OCI-LY1 (cell line): ENCODE data around the gene NCCRP1.

ENCODE experiments used
- H2AFZ ChIP-seq: fragments of 200-600 bp; sonication (generic), shearing (Covaris generic); 2 replicates; pipeline ENCODE4 v1.6.0; 2014; ENCODE audit warnings: antibody characterized with exemption, mild to moderate bottlenecking, low read length
- H3F3A ChIP-seq: fragments of 200-600 bp; sonication (generic), shearing (Covaris generic); 2 replicates; pipeline ENCODE4 v1.6.0; 2014; ENCODE audit warnings: mild to moderate bottlenecking, antibody characterized with exemption, low read length, moderate library complexity; ENCODE audit not compliant: insufficient read depth
- H3K27ac ChIP-seq: fragments of 200-600 bp; sonication (generic); 2 replicates; pipeline ENCODE4 v1.5.1; 2014; ENCODE audit warnings: low read length, mixed run types, mild to moderate bottlenecking, low read depth; ENCODE audit not compliant: poor library complexity, severe bottlenecking
- H3K27me3 ChIP-seq: fragments of 200-600 bp; sonication (generic); 2 replicates; pipeline ENCODE4 v1.6.0; 2014; ENCODE audit warnings: antibody characterized with exemption, mild to moderate bottlenecking, low read length, moderate library complexity; ENCODE audit not compliant: insufficient read depth
- H3K36me3 ChIP-seq: fragments of 200-600 bp; sonication (generic); 2 replicates; pipeline ENCODE4 v1.6.1; 2014; ENCODE audit warnings: mild to moderate bottlenecking, antibody characterized with exemption, low read length, moderate library complexity, mixed read lengths; ENCODE audit not compliant: insufficient read depth
- H3K4me1 ChIP-seq: fragments of 200-600 bp; sonication (generic); 2 replicates; pipeline ENCODE4 v1.5.1; 2014; ENCODE audit warnings: mild to moderate bottlenecking, low read length, moderate library complexity; ENCODE audit not compliant: insufficient read depth, severe bottlenecking
- H3K4me2 ChIP-seq: fragments of 200-600 bp; sonication (generic), shearing (Covaris generic); 2 replicates; pipeline ENCODE4 v1.6.1; 2014; ENCODE audit warnings: low read length
- H3K4me3 ChIP-seq: fragments of 200-600 bp; sonication (generic); 2 replicates; pipeline ENCODE4 v1.5.1; 2014; ENCODE audit warnings: low read length, low read depth, mild to moderate bottlenecking, mixed read lengths; ENCODE audit not compliant: poor library complexity, severe bottlenecking
- H3K79me2 ChIP-seq: fragments of 200-600 bp; shearing (Covaris generic); 2 replicates; pipeline ENCODE4 v1.6.1; 2016; ENCODE audit warnings: mixed run types, low read length, mixed read lengths; ENCODE audit not compliant: insufficient read depth
- H3K9ac ChIP-seq: fragments of 200-600 bp; sonication (generic), shearing (Covaris generic); 2 replicates; pipeline ENCODE4 v1.6.1; 2014; ENCODE audit warnings: mild to moderate bottlenecking, low read length, mixed read lengths
- H3K9me2 ChIP-seq: fragments of 200-600 bp; sonication (generic), shearing (Covaris generic); 2 replicates; pipeline ENCODE4 v1.6.1; 2014; ENCODE audit warnings: low read depth, mild to moderate bottlenecking, low read length, mixed read lengths
- H3K9me3 ChIP-seq: fragments of 200-600 bp; shearing (Covaris generic); 2 replicates; pipeline ENCODE4 v1.6.1; 2014; ENCODE audit warnings: low read length, mixed read lengths
- H4K20me1 ChIP-seq: fragments of 200-600 bp; sonication (generic), shearing (Covaris generic); 2 replicates; pipeline ENCODE4 v1.6.0; 2016; ENCODE audit warnings: mild to moderate bottlenecking, low read length; ENCODE audit not compliant: insufficient read depth
- CTCF ChIP-seq: fragments of 200-600 bp; sonication (generic), shearing (Covaris generic); IDR thresholded peaks from 2 replicates; pipeline ENCODE4 v1.5.1; 2017; ENCODE audit warnings: mild to moderate bottlenecking, antibody characterized with exemption, low read length, moderate library complexity, mixed read lengths
- EZH2 ChIP-seq: fragments of 200-600 bp; sonication (generic), shearing (Covaris generic); IDR thresholded peaks from 2 replicates; pipeline ENCODE4 v1.8.0; 2017; ENCODE audit warnings: borderline replicate concordance, mixed run types, mild to moderate bottlenecking, antibody characterized with exemption, low read length, moderate library complexity, mixed read lengths

Gene NCCRP1

GRCh38 chr19:39173502-39173991 lies 23.2 kb upstream of the NCCRP1 start:
- Histone ChIP-seq H3K9ac (no peak overlapping the region), H3K4me3 (no peak overlapping the region), H3F3A (no peaks in the 10 kb centered on the region), H4K20me1 (no peaks in the 10 kb centered on the region), H2AFZ (no peak overlapping the region), H3K4me1 (no peaks in the 10 kb centered on the region), H3K36me3 (no peaks in the 10 kb centered on the region), H3K9me3 (no peaks in the 10 kb centered on the region), H3K9me2 (no peaks in the 10 kb centered on the region), H3K27me3 (no peaks in the 10 kb centered on the region), H3K4me2 (no peak overlapping the region), H3K79me2 (no peaks in the 10 kb centered on the region), H3K27ac (no peak overlapping the region)
- TF ChIP-seq EZH2 (no peak), CTCF (no peak)

GRCh38 chr19:39174142-39174541 lies 22.6 kb upstream of the NCCRP1 start:
- Histone ChIP-seq H4K20me1 (no peaks in the 10 kb centered on the region), H3F3A (no peaks in the 10 kb centered on the region), H3K9ac (no peak overlapping the region), H3K9me2 (no peaks in the 10 kb centered on the region), H3K4me1 (no peaks in the 10 kb centered on the region), H3K79me2 (no peaks in the 10 kb centered on the region), H2AFZ (no peak overlapping the region), H3K4me3 (no peak overlapping the region), H3K9me3 (no peaks in the 10 kb centered on the region), H3K4me2 (no peak overlapping the region), H3K27ac (no peak overlapping the region), H3K27me3 (no peaks in the 10 kb centered on the region), H3K36me3 (no peaks in the 10 kb centered on the region)
- TF ChIP-seq EZH2: no peak
- no peak for TF ChIP-seq CTCF

GRCh38 chr19:39174558-39175544 lies 21.9 kb upstream of the NCCRP1 start:
- Histone ChIP-seq H4K20me1 (no peaks in the 10 kb centered on the region), H3K9ac (no peak overlapping the region), H3K36me3 (no peaks in the 10 kb centered on the region), H3K27ac (no peak overlapping the region), H3K9me2 (no peaks in the 10 kb centered on the region), H3K4me1 (no peaks in the 10 kb centered on the region), H3K27me3 (no peaks in the 10 kb centered on the region), H3K9me3 (no peaks in the 10 kb centered on the region), H3F3A (no peaks in the 10 kb centered on the region), H3K79me2 (no peaks in the 10 kb centered on the region), H3K4me2 (no peak overlapping the region), H3K4me3 (no peak overlapping the region), H2AFZ (no peak overlapping the region)
- TF ChIP-seq CTCF (no peak), EZH2 (no peak)
